Retina (tissue), 1 donor: ENCODE data around the gene TYW1.
A peak's percentile ranks its signal among the peaks of the same experiment; 100 is the strongest.
"Not testable (repeated sequence)": the region's sequence is repeated elsewhere in the genome, so short reads cannot be mapped to it uniquely, and the experiment has no call there.

Source experiments
- DNase-seq: peaks from one replicate; pipeline ENCODE4 v3.0.0-alpha.2; 2016

TYW1 gene

GRCh38 chr7:66996444-66997191 lies at the start of gene TYW1:
TYW1 (plus strand) TSS chr7:66996833; CDS start chr7:66996979, 146 bp downstream.
- DNase-seq: peak; percentile 98

- no peak for DNase-seq
These were observed 48.0 kb upstream of the TYW1 start for GRCh38 chr7:66948480-66949109.

- no peak for DNase-seq
These were observed 46.3 kb upstream of the TYW1 start for GRCh38 chr7:66950311-66950710.

GRCh38 chr7:66950763-66951162 lies 45.9 kb upstream of the TYW1 start:
- no peak for DNase-seq

GRCh38 chr7:66952343-66953043 lies 44.1 kb upstream of the TYW1 start:
- no peak for DNase-seq

- no peak for DNase-seq
These were observed 43.6 kb upstream of the TYW1 start for GRCh38 chr7:66953044-66953427.

- peak; percentile 25 for DNase-seq
These were observed 38.9 kb upstream of the TYW1 start for GRCh38 chr7:66957595-66958290.

- DNase-seq: peak; percentile 11
These were observed 37.9 kb upstream of the TYW1 start for GRCh38 chr7:66958538-66959350.

- DNase-seq: no peak
These were observed 36.4 kb upstream of the TYW1 start for GRCh38 chr7:66960192-66960591.

GRCh38 chr7:66961096-66961495 lies 35.5 kb upstream of the TYW1 start:
- DNase-seq: no peak

GRCh38 chr7:66964411-66964810 lies 32.2 kb upstream of the TYW1 start:
- no peak for DNase-seq

- DNase-seq: no peak
These were observed 29.6 kb upstream of the TYW1 start for GRCh38 chr7:66967029-66967428.

GRCh38 chr7:66969001-66969400 lies 27.6 kb upstream of the TYW1 start:
- DNase-seq: not testable (repeated sequence)

GRCh38 chr7:66970310-66970709 lies 26.3 kb upstream of the TYW1 start:
- DNase-seq: no peak

GRCh38 chr7:66974986-66975590 lies 21.5 kb upstream of the TYW1 start:
- no peak for DNase-seq

- DNase-seq: not testable (repeated sequence)
These were observed 18.3 kb upstream of the TYW1 start for GRCh38 chr7:66978312-66978711.

GRCh38 chr7:66979013-66979412 lies 17.6 kb upstream of the TYW1 start:
- not testable (repeated sequence) for DNase-seq

- not testable (repeated sequence) for DNase-seq
These were observed 16.3 kb upstream of the TYW1 start for GRCh38 chr7:66980336-66980735.

GRCh38 chr7:66989552-66989951 lies 7.1 kb upstream of the TYW1 start:
- DNase-seq: not testable (repeated sequence)

- not testable (repeated sequence) for DNase-seq
These were observed 2.6 kb upstream of the TYW1 start for GRCh38 chr7:66994051-66994450.

- not testable (repeated sequence) for DNase-seq
These were observed 2.0 kb upstream of the TYW1 start for GRCh38 chr7:66994691-66995049.
